ENCODE data around the gene TRIOBP. TPM values are rescaled to one million over a fixed set of nuclear protein-coding genes. Genes with fewer than 3 reads are reported as not detected.
"Not testable (repeated sequence)": the region's sequence is repeated elsewhere in the genome, so short reads cannot be mapped to it uniquely, and the experiment has no call there.

Gene TRIOBP
- total RNA-seq, 4 donors from 2014 or later = 54.6 to 89.1 (median 83.6) TPM

DNA sequence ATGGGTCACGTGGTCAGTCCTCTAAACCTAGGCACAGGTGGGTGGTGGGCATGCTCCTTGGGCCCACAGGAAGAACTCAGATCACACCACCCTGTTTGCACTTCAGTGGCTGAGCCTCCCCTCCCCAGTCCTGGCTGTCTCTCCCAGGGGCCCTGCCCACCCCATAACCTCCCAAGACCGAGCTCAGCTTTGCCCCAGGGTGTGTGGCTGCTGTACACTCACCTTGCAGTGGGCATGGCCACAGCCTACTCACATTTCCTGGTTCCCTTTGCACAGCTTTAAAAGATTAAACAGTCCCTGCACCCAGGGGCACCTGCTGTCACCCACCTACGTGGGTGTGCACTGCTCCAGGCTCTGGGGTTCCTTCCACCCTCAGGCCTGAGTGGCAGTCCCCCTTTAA is 13.8 kb downstream of the TRIOBP start:
- H3K27me3 ChIP-seq = no peaks in the 10 kb centered on the region
- no peak overlapping the region for H3K27ac ChIP-seq
- H3K4me3 ChIP-seq = no peak overlapping the region
- TF ChIP-seq, protein P1, sequence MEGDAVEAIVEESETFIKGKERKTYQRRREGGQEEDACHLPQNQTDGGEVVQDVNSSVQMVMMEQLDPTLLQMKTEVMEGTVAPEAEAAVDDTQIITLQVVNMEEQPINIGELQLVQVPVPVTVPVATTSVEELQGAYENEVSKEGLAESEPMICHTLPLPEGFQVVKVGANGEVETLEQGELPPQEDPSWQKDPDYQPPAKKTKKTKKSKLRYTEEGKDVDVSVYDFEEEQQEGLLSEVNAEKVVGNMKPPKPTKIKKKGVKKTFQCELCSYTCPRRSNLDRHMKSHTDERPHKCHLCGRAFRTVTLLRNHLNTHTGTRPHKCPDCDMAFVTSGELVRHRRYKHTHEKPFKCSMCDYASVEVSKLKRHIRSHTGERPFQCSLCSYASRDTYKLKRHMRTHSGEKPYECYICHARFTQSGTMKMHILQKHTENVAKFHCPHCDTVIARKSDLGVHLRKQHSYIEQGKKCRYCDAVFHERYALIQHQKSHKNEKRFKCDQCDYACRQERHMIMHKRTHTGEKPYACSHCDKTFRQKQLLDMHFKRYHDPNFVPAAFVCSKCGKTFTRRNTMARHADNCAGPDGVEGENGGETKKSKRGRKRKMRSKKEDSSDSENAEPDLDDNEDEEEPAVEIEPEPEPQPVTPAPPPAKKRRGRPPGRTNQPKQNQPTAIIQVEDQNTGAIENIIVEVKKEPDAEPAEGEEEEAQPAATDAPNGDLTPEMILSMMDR (IDR thresholded peaks at IDR 0.05) = no peak
- no peak for DNase-seq
- no peaks in the 10 kb centered on the region for H3K36me3 ChIP-seq
- H3K9me3 ChIP-seq = no peaks in the 10 kb centered on the region
- H3K4me1 ChIP-seq = no peaks in the 10 kb centered on the region

DNA sequence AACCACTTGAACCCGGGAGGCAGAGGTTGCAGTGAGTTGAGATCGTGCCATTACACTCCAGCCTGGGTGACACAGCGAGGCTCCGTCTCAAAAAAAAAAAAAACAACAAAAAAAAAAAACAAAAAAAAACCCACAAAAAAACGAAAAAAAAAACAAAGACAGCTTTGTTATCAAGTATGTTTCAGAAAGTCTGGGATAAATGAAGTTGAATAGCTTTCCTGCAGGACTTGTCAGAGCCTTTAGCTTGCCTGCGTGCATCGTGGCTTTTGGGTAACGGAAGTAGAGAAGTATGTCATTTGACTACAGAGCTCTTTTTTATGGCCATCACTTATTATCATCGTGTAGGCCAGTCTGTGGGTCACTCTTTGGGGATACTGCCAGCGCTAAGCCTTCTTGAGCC is 14.6 kb downstream of the TRIOBP start:
- Histone ChIP-seq H3K4me3 (no peak overlapping the region), H3K27me3 (no peaks in the 10 kb centered on the region), H3K9me3 (no peaks in the 10 kb centered on the region), H3K36me3 (no peaks in the 10 kb centered on the region), H3K27ac (no peak overlapping the region), H3K4me1 (no peaks in the 10 kb centered on the region)
- DNase-seq = no peak
- TF ChIP-seq, protein P1 (IDR thresholded peaks at IDR 0.05) = no peak
- TF ChIP-seq POLR2A (IDR thresholded peaks at IDR 0.05) = no peak

DNA sequence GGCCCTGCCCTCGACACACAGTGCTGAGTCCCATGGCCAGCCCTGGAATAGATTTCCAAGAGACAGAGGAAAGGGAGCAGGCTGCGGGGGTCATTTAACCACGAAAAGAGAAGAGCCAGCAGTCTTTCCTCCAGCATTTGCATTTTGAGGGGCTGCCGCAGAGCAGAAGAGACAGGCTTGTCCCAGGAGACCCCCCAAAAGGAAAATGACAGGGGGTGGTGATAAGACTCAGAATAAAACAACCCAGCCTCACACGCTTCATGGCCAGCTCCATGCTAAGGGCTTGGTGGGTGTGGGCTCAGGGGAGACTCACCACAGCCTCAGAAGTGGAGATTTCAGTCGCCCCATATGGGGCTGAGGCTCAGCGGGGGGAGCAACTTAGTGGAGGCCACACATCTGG is 16.9 kb downstream of the TRIOBP start:
- no peak for DNase-seq
- Histone ChIP-seq H3K9me3 (no peaks in the 10 kb centered on the region), H3K27me3 (no peaks in the 10 kb centered on the region), H3K4me3 (no peak overlapping the region), H3K27ac (no peak overlapping the region), H3K4me1 (no peaks in the 10 kb centered on the region), H3K36me3 (no peaks in the 10 kb centered on the region)
- no peak for TF ChIP-seq POLR2A (IDR thresholded peaks at IDR 0.05)
- TF ChIP-seq, protein P1 (IDR thresholded peaks at IDR 0.05) = no peak

DNA sequence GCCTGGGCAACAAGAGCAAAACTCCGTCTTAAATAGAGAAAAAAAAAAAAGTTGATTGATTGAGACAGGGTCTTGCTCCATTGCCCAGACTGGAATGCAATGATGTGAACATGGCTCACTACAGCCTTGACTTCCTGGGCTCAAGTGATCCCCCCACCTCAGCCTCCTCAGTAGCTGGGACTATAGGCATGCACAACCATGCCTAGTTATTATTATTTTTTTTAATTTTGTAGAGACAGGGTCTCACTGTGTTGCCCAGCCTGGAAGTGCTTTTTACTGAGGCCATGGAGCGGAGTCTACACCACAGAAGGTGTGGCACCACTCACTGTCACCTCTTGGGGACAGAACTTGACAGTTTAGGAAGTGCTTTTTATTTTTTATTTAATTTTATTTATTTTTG is 17.8 kb downstream of the TRIOBP start:
- TF ChIP-seq, protein P1 (IDR thresholded peaks at IDR 0.05) = no peak
- TF ChIP-seq POLR2A (IDR thresholded peaks at IDR 0.05) = no peak
- H3K27me3 ChIP-seq = no peaks in the 10 kb centered on the region
- no peaks in the 10 kb centered on the region for H3K36me3 ChIP-seq
- H3K27ac ChIP-seq = no peak overlapping the region
- no peak overlapping the region for H3K4me3 ChIP-seq
- DNase-seq = no peak
- no peaks in the 10 kb centered on the region for H3K4me1 ChIP-seq
- H3K9me3 ChIP-seq = no peaks in the 10 kb centered on the region

DNA sequence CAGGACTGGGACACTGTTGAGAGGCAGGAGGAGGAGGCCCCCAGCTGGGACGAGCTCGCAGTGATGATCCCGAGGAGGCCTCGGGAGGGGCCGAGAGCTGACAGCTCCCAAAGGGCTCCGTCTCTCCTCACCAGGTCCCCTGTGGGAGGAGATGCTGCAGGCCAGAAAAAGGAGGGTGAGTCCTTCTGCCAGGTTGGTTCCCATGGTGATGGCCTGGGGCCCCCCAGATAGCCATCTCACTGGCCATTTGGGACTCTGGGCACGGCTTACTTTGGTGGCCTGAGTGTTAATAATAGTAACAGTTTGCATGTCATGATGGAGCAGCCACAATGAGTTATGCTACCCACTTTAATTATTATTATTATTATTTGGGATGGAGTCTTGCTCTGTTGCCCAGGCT is 18.9 kb downstream of the TRIOBP start:
- TF ChIP-seq, protein P1 (IDR thresholded peaks at IDR 0.05) = no peak
- no peak for TF ChIP-seq POLR2A (IDR thresholded peaks at IDR 0.05)
- Histone ChIP-seq H3K36me3 (no peaks in the 10 kb centered on the region), H3K4me1 (no peaks in the 10 kb centered on the region), H3K4me3 (no peak overlapping the region), H3K27ac (no peak overlapping the region), H3K27me3 (no peaks in the 10 kb centered on the region), H3K9me3 (no peaks in the 10 kb centered on the region)
- no peak for DNase-seq

DNA sequence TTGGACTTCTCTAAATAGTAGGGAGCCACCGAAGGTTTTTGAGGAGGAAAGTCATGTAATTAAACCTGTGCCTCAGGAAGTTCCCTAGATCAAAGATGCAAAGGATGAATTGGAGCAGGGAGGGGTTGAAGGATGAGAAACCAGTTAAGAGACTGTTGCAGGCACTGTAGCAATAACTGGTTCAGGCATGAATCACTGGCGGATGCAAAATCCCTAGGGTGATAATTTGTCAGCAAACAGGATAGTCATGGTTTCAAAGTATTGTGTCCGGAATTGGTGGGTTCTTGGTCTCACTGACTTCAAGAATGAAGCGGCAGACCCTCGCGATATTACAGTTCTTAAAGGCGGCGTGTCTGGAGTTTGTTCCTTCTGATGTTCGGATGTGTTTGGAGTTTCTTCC is 19.9 kb downstream of the TRIOBP start:
- no peak for DNase-seq
- Histone ChIP-seq H3K4me3 (no peak overlapping the region), H3K36me3 (no peaks in the 10 kb centered on the region), H3K27ac (no peak overlapping the region), H3K27me3 (no peaks in the 10 kb centered on the region), H3K4me1 (no peaks in the 10 kb centered on the region), H3K9me3 (no peaks in the 10 kb centered on the region)
- TF ChIP-seq POLR2A (IDR thresholded peaks at IDR 0.05) = no peak
- TF ChIP-seq, protein P1 (IDR thresholded peaks at IDR 0.05) = no peak

DNA sequence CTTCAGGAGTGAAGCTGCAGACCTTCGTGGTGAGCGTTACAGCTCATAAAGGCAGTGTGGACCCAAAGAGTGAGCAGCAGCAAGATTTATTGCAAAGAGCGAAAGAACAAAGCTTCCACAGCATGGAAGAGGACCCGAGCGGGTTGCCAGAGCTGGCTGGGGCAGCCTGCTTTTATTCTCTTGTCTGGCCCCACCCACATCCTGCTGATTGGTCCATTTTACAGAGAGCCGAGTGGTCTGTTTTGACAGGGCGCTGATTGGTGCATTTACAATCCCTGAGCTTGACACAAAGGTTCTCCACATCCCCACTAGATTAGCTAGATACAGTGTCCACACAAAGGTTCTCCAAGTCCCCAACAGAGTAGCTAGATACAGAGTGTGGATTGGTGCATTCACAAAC is 20.4 kb downstream of the TRIOBP start:
- H3K9me3 ChIP-seq, H3K4me1 ChIP-seq, H3K36me3 ChIP-seq, DNase-seq, H3K27ac ChIP-seq, H3K27me3 ChIP-seq, H3K4me3 ChIP-seq: not testable (repeated sequence)

DNA sequence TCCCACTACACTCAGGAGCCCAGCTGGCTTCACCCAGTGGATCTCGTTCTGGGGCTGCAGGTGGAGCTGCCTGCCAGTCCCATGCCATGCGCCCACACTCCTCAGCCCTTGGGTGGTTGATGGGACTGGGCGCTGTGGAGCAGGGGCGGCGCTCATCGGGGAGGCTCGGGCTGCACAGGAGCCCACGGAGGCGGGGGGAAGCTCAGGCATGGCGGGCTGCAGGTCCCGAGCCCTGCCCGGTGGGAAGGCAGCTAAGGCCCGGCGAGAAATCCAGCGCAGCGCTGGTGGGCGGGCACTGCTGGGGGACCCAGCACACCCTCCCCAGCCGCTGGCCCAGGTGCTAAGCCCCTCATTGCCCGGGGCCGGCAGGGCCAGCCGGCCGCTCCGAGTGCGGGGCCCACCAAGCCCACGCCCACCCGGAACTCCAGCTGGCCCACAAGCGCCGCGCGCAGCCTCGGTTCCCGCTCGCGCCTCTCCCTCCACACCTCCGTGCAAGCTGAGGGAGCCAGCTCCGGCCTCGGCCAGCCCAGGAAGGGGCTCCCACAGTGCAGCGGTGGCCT is 21.0 kb downstream of the TRIOBP start:
- not testable (repeated sequence) for H3K36me3 ChIP-seq, DNase-seq, H3K4me3 ChIP-seq, H3K9me3 ChIP-seq, H3K27ac ChIP-seq, H3K27me3 ChIP-seq, H3K4me1 ChIP-seq

All from Peyer's patch (tissue), 4 donors.